SIG-M5 (cell line): ENCODE data around the gene CLDN12.
A peak's percentile ranks its signal among the peaks of the same experiment; 100 is the strongest.

Experiments
- DNase-seq: peaks from one replicate; lab custom pipeline; 2025; lab: John Stamatoyannopoulos, UW

Gene CLDN12

DNA sequence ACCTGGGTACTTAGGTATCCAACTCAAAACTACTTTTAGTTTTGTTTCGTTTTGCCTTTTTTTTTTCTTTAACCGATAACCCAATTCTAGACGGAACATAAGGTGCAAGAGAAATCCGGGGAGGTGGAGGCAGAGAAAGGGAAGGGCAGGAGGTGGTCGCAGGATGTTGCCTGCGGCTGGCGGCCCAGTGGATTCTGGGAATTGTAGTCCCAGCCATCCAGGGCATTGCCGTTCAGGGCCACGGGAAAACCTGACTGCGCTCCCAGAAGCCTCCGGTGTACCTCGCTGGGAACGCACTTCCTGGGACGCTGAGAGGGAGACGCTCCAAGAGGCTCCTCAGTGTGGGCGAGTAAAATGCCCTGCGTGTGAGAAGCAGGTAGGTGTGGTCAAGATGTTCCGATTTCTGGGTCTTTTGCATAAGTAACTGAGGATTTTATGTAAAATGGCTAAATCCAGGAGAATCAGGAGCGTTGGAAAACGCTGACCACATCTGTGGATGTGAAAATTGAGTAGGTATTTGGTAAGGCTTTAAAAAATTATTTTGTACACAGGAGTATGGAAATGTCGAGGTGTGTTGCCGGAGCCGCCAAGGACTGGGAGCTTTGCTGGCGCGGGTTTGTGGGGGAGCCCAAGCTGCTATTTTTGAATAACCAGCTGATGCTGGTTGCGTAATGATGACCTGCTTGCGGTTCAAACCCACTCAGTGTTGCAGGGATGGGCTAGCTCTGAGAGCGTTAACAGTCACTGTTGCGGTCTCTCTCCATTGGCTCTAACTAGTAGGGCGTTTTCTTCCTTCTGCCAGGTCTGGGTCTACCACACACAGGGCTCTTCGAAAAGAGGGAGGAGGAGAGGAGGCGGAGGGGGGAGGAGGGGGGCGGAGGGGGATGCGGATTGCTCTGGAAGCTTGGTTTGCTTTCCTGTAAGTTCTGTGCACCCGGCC is at the start of gene CLDN12:
Gene CLDN12, plus strand, starts transcription at position 288 of the 940 bp plus-strand sequence. CDS start 9,216 bp downstream, outside the sequence.
- DNase-seq: peak; percentile 92

DNA sequence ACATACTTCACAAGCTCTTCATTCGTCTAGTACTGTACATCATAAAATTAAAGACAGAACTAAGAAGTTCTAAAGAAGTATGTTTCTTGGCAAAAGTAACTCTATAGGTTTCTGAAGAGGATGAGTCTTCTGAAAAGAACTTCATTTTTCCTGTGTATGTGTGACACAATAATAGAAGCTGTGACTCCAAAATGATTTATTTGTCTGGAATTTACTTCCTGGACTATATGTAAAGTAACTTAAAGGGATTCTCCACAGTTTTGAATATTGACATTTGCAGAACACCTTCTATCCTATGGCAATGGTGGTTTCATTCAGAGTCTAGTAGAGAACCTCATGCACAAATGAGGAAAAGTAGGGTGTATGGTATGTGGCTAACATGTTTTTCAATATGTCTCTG is 19.8 kb upstream of the CLDN12 start:
- DNase-seq: no peak

DNA sequence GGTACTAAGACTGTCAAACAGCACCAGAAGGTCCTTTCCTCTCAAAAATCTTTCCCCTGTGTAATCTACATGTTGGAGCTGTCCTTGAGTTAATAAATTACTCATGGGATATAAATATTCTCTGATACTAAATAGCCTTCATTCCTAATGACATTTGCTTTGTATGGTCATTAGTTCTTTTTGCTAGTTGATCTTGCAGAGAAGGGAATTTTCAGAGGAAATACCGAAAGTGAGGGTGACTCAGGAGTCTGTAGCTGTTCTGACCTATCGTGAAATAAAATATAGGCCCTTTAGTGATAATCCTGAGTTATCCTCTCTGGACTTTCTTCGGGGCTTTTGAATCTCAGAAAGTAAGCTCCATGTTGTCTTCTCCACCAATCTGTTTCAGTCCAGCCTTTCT is 19.4 kb upstream of the CLDN12 start:
- DNase-seq: no peak

DNA sequence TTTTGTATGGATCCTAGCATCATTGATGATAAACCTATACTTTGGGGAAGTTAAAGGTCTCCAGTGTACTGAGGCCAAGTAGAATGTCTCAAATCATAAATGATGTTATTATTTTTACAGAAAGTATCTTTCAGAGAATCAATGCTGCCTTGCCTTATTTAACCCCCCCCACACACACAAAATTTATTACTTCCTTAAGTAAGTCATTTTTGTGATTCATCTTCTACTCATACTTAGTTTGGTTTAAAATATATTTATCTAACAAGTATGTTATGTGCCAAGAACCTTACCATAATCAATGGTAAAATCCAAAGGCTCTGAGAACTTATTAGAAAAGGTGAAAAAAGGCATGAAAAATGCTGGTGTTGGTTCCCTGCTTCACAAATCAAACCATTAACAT is 18.8 kb upstream of the CLDN12 start:
- no peak for DNase-seq

DNA sequence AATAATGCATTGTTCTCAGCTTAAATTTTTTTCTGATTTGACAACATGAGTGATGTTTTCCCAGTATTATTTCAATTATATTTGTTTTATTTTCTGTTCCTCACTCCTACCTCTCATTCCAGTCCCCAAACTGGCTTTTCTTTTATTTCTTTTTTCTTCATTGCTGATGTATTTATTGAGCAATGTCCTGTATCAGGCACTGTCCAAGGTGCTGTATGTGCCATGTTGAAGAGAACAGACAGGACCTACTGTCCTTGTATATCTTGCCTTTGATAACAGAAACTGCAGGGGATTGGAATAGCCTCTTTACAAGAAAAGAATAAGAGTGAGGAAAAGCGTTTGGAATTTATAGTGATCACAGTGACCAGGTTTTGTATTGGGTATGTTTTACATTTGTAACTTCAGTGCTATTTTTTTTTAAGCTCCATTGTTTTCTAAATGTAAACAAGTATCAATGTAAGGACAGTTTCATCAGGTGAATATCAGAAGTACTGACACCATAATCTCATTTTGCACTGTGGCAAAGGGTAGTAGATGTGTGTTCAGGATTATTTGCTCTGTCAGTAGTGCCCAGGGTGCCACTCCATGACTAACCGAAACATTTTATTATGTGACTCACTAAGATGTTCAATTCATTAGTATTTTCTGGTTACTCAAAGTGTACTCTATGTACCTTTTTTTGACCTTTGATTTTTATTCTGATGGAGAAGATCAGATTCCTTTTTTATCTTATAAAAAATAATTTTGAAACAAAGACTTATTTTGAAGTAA is 15.6 kb upstream of the CLDN12 start:
- no peak for DNase-seq

DNA sequence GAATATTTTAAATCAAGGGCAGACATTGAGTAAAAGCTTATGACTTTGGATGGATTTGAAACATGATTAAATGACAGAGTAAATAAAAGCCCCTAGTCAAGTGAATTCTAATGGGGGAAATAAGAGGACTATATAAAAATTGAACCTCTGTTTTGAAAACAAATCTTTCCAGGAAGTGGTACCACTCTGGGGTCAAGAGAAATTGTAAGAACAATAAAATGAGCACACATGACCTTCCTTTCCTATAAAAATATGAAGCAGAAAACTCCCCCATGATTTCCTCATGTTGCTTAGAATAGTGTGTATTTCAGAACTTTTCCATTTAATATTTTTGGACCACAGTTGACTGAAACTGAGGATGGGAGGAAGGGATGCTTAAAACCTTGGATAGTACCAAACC is 12.3 kb upstream of the CLDN12 start:
- no peak for DNase-seq

DNA sequence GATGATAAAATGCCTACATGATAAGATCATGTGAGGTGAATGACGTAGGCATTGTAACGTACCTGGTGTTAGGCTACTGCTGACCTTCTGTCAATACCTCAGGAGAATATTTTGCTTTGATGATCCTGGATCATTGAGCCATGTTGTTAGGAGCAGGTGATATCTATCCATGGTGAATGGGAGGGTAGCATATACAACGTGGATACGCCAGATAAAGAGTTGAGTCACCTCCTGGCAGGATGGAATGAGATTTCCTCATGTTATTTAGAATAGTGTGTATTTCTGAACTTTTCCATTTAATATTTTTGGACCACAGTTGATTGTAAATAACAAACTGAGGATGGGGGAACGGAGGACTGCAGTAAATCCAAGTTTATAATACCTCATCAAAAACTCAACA is 11.8 kb upstream of the CLDN12 start:
- DNase-seq: no peak

DNA sequence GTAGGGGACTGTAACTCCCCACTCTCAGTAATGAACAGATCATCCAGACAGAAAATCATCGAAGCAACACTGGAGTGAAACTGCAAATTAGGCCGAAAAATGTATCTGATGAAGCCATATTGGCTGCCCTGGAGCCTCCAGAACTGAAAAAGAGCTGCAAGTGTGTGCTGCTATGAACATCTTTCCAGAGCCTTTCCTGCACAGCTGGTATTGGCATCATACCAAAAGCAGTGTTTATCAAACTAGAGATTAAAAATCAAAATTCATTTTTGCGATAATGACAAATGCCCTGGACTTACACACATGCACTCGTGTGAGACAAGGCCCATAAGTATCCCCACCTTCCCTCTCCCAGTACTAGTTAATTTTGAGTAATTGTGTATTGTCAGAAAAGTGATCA is 6.8 kb upstream of the CLDN12 start:
- DNase-seq: no peak

DNA sequence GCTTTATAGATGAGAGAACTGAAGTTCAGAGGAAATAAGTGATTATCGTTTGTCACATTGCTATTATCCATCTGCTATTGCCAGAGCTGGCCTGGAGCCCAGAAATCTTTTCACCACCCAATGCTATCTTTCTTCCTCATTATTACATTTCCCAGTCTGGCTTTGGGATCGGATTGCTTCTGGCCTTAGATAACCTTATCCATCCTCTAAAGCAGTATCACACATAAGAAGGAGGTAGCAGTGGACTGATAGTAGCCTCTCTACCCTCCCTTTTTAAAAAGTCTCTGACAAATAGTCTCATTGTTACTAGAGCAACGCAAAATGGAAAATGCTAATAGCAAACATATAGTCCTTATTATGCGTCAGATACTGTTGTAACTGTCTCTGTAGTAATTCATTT is 1.3 kb upstream of the CLDN12 start:
- DNase-seq: no peak

DNA sequence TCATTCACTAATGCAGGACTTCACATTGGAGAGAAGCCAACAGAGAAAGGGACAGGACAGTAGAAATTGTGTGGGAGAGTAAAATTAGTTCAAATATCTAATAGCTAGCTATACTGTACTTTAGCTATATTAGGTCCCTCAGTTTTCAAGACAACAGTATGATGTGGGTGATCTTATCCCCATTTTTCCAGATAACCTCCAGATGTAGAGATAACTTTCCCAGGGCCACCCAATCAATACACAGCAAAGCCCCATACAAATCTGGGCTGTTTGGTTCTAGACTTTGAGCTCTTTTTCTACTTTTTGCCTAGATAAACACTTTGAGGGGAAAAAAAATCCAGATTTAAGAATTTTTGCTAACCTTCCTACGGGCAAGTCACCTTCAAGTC is 482 bp upstream of the CLDN12 start:
- no peak for DNase-seq

DNA sequence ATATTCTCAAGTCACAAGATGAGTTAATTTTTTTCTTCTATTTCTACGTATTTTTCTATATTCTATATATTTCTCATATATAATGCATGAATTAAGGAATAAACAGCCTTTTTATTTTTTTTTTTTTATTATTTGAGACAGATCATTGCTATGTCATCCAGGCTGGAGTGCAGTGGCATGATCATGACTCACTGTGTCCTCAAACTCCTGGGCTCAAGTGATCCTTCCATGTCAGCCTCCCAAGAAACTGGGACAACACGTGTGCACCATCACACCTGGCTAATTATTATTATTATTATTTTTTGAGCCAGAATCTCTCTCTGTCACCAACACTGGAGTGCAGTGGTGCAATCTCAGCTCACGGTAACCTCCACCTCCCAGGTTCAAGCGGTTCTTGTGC is 1.5 kb downstream of the CLDN12 start:
- DNase-seq: no peak

DNA sequence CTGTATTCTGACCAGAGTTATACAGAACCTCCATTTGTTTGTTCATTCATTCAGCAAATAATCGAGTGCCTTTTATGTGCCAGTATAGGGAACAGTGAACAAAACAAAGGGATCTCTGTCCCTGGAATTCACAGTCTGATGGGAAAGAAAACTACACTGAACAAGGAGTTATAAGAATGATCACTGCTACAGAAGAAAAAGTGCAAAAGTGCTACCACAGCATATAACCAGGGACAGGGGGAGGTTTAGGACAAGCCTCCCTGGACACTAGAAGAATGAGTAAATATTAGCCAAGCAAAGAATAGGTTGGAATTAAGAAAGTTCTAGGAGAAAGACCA is 4.2 kb downstream of the CLDN12 start:
- DNase-seq: no peak

DNA sequence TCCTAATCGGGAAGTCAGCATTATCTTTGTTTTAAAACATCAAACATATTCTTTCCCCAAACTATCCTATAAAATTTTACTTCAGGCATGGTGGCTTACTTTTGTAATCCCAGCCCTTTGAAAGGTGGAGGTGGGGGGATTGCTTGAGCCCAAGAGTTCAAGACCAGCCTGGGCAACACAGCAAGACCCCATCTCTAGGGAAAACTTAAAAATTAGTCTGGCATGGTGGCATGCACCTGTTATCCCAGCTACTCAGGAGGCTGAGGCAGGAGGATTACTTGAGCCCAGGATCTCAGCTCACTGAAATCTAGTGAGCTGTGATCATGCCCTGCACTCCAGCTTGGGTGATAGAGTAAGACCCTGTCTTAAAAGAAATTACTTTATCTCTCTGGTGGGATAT is 4.9 kb downstream of the CLDN12 start:
- no peak for DNase-seq

DNA sequence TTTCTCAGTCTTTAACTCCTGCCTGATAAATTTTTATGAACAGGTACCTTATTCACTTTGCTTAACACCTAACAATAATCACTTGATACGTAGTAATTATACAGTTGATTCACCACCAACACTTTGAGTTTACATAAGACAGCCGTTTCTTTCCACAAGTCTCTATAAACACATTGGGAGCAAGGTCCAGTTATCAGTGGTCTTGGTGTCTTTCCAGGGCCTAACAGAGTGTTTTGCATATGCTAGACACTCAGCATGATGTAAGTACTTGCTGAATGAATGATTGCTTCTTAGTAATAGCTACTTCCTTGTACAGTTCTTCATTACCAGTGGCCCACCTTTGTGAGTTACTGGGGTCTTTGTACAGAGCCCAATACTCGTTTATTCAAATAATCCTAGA is 6.4 kb downstream of the CLDN12 start:
- no peak for DNase-seq

DNA sequence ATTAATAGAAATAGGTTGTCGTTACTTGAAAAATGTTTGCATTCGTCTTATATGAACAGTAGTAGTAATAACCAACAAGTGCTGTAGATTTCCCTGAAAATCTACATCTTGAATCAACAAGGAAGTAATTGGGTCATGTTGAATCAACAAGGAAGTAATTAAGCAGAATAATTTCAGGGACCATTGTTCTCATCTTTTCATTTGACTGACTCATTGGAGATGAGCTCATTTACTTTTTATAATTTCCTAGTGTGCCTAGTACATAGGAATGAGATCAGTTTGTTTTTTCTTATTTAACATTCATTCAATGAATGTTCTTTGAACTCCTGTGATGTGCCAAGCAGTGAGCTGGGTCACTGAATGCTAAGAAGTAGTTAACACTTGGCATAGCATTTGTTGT is 8.2 kb downstream of the CLDN12 start:
- no peak for DNase-seq

DNA sequence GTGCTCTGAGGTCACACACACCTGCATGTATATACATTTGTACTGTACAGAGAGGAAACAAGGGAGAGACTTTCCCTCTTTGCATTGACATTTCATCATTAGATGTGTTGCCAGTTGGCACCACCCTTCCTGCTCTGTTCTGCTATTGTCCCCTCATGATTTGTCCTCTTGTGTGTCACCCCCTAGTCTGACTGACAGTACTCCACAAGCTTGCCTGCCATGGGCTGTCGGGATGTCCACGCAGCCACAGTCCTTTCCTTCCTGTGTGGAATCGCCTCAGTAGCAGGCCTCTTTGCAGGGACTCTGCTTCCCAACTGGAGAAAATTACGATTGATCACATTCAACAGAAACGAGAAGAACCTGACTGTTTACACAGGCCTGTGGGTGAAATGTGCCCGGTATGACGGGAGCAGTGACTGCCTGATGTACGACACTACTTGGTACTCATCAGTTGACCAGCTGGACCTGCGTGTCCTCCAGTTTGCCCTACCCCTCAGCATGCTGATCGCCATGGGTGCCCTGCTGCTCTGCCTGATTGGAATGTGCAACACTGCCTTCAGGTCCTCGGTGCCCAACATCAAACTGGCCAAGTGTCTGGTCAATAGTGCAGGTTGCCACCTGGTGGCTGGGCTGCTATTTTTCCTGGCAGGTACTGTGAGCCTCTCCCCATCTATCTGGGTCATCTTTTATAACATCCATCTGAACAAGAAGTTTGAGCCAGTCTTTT is 9.4 kb downstream of the CLDN12 start:
- no peak for DNase-seq

DNA sequence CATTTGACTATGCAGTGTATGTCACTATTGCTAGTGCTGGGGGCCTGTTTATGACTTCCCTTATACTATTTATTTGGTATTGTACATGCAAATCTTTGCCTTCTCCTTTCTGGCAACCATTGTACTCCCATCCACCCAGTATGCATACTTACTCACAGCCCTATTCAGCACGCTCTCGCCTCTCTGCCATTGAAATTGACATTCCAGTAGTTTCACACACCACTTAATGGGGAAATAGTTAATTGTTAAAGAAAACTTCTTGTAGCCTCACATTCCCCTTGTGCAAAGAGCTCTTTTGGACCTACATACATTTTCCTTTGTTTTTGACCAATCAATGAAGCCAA is 9.9 kb downstream of the CLDN12 start:
- no peak for DNase-seq

DNA sequence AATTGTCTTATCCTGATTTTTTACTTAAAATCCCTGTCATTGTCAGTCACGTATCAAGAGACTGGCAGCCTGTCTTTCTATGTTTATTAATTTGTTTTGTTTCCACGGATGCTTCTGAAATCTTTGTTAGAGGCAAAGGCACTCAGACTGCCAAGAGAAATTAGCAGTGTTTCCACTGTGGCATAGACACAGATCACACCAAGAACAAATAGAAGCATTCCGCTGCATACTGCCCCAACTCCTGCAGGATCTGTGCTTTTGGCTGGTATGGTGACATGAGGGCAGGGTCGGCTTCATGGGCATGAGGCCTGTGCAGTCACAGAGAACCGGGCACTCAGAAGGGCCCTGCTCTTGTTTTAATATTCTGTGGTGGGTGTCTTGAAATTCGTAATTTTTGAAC is 18.4 kb downstream of the CLDN12 start:
- DNase-seq: no peak

DNA sequence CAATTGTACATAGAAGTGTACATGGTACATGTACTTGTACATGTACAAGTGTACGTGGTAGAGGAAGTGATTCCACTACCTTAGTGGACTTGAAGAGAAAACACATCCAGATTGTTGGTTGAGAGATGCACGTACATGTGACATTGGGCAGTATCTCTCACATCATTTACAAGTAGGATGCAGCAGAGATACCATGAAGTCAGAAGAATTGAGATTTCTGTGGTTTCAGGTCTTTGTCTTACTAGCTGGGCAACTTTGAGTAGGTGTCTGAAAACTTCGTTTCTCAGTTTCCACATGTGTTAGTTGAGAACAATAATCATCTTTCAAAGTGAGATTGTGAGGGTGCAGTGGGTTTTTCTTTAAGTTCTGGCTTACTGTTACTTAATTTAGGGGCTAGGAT is 21.5 kb downstream of the CLDN12 start:
- DNase-seq: no peak

DNA sequence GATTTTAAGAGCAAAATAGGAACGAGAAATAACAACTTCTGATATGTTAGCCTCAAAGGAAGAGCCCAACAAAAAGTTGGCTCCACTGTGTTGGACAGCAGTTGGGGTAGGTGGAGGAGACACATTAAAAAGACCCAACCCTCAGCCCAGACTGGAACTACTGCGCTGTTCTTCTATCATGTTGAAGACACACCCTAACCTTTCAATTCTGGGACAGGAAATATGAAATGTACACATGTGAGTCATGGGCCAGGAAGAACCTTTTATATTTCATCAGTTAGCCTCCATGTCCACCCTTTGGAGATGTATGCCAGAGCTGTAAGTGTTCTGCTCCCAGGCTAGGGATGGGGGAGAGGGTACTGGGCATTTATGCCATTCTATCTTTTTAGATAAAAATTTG is 22.1 kb downstream of the CLDN12 start:
- DNase-seq: no peak

DNA sequence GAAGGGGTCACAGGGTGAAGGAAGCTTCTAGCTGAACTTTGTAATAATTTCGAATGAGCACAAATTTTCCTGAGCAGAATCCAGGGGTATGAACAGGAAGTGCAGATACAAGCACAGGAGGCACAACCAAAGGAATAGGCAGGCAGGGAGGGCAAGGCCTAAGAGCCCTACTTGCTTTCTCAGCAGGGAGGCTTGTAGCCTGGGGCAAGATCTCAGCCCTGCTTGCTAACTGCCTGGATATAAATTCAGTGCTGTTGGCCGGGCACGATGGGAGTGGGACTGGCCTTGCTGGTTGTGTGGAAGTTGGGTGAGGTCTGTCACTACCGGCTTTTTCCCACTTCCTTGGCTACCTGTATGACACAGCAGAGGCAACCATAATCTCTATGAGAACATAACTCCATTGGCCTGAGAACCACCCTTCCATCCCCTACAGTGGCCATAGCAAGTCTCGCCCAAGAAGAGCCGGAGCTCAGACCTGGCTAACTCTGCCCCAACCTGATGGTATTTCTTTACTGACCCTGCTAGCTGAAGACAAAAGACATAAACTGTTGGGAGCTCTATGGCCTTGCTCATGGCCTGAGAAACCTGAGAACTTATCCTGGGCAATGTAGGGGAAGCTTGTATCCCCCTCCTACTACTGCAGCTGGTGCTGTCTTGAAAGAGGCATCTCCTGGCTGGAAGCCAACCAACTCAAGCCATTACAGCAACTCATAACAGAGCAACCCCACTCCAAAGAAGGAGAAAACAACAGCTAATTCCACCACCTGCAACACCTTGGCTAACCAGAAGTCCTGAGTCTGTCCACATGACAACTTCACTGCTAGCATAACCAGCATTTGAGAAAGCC is 27.6 kb downstream of the CLDN12 start:
- DNase-seq: no peak

DNA sequence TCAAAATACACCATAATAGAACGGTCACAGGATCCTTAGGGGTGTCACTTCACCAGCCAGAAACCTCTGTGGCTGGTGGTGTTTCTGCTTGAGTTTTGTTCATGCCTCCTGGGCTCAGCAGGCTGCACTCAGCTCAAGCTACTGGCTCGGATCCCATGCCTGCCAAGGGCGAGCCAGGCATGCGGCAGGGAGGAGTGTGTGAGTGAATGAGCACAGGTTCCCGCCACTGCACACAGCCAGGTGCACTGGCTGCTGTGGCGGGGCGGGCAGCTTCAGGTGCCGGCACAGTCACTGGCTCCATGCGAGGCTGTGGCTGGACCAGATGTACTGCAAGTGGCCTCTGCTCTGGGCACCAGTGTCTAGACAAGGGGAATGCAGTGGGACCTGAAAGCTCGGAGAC is 29.5 kb downstream of the CLDN12 start:
- DNase-seq: no peak
